ENCODE measurements around the gene ANKS3.

GRCh38 chr16:4690946-4691665 is 43.0 kb downstream of the ANKS3 start:
- TF ChIP-seq CTCF (IDR thresholded peaks at IDR 0.05; ENCODE audit: borderline replicate concordance, extremely low read depth, low read length, poor library complexity, severe bottlenecking) (no peak), EZH2 (IDR thresholded peaks at IDR 0.05; ENCODE audit: borderline replicate concordance, low read depth, low read length, severe bottlenecking) (no peak)

All from DND-41 (cell line).